Loucy (cell line): Measurements from ENCODE around the gene DLGAP4.

ENCODE experiments used
- EZH2phosphoT487 ChIP-seq: fragments of 200-600 bp; IDR thresholded peaks from 2 replicates; pipeline ENCODE4 v1.6.1; 2018; ENCODE audit warnings: antibody characterized with exemption, mild to moderate bottlenecking, moderate library complexity, borderline replicate concordance
- TF ChIP-seq, protein P1 (sequence below): fragments of 200-600 bp; sonication (generic); conservative IDR thresholded peaks from 2 replicates; pipeline ENCODE4 v1.5.1; 2014; ENCODE audit warnings: mild to moderate bottlenecking, antibody characterized with exemption, low read length

DNA sequence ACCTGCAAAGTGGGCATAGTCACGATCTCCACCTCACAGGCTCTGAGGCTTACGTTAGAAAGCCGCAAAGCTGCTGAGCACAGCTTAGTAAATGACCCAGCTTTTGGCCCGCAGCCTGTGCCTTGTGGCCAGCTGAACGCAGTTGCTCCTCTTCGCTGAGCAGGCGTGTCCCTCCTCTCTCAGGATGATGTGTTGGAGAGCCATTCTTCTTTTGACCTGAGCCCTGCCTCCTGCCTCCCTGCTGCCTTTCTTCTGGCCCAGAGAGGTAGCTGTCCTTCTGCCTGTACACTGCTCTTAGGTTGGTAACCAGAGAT, 187.6 kb downstream of the DLGAP4 start:
- TF ChIP-seq, protein P1, sequence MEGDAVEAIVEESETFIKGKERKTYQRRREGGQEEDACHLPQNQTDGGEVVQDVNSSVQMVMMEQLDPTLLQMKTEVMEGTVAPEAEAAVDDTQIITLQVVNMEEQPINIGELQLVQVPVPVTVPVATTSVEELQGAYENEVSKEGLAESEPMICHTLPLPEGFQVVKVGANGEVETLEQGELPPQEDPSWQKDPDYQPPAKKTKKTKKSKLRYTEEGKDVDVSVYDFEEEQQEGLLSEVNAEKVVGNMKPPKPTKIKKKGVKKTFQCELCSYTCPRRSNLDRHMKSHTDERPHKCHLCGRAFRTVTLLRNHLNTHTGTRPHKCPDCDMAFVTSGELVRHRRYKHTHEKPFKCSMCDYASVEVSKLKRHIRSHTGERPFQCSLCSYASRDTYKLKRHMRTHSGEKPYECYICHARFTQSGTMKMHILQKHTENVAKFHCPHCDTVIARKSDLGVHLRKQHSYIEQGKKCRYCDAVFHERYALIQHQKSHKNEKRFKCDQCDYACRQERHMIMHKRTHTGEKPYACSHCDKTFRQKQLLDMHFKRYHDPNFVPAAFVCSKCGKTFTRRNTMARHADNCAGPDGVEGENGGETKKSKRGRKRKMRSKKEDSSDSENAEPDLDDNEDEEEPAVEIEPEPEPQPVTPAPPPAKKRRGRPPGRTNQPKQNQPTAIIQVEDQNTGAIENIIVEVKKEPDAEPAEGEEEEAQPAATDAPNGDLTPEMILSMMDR = no peak
- no peak for TF ChIP-seq EZH2phosphoT487
